Measurements from ENCODE around the gene CADPS2.
"Not testable (repeated sequence)": the region's sequence is repeated elsewhere in the genome, so short reads cannot be mapped to it uniquely, and the experiment has no call there.

The CADPS2 gene

GRCh38 chr7:122679813-122680212 is 206.4 kb downstream of the CADPS2 start:
- TF ChIP-seq CTCF (IDR thresholded peaks at IDR 0.05; ENCODE audit: low read length, missing control alignments) = no peak
- no peak overlapping the region for H3K4me3 ChIP-seq (replicated peaks; ENCODE audit: low read depth, low read length)
- no peak for DNase-seq (ENCODE audit: low read depth)

- DNase-seq (ENCODE audit: low read depth); H3K4me3 ChIP-seq (replicated peaks; ENCODE audit: low read depth, low read length): not testable (repeated sequence)
These were observed 207.0 kb downstream of the CADPS2 start for GRCh38 chr7:122679269-122679709.

GRCh38 chr7:122677149-122677548 is 209.1 kb downstream of the CADPS2 start:
- DNase-seq (ENCODE audit: low read depth) = no peak
- no peak for TF ChIP-seq CTCF (IDR thresholded peaks at IDR 0.05; ENCODE audit: low read length, missing control alignments)
- H3K4me3 ChIP-seq (replicated peaks; ENCODE audit: low read depth, low read length) = no peak overlapping the region

- no peak overlapping the region for H3K4me3 ChIP-seq (replicated peaks; ENCODE audit: low read depth, low read length)
- DNase-seq (ENCODE audit: low read depth) = no peak
- TF ChIP-seq CTCF (IDR thresholded peaks at IDR 0.05; ENCODE audit: low read length, missing control alignments) = no peak
These were observed 209.8 kb downstream of the CADPS2 start for GRCh38 chr7:122676466-122676865.

- H3K4me3 ChIP-seq (replicated peaks; ENCODE audit: low read depth, low read length) = no peak overlapping the region
- no peak for TF ChIP-seq CTCF (IDR thresholded peaks at IDR 0.05; ENCODE audit: low read length, missing control alignments)
- DNase-seq (ENCODE audit: low read depth) = no peak
These were observed 210.6 kb downstream of the CADPS2 start for GRCh38 chr7:122675621-122676020.

- no peak overlapping the region for H3K4me3 ChIP-seq (replicated peaks; ENCODE audit: low read depth, low read length)
- peak; percentile 16 for DNase-seq (ENCODE audit: low read depth)
- no peak for TF ChIP-seq CTCF (IDR thresholded peaks at IDR 0.05; ENCODE audit: low read length, missing control alignments)
These were observed 211.2 kb downstream of the CADPS2 start for GRCh38 chr7:122675011-122675410.

- H3K4me3 ChIP-seq (replicated peaks; ENCODE audit: low read depth, low read length) = no peak overlapping the region
- peak; percentile 58 for DNase-seq (ENCODE audit: low read depth)
- no peak for TF ChIP-seq CTCF (IDR thresholded peaks at IDR 0.05; ENCODE audit: low read length, missing control alignments)
These were observed 211.8 kb downstream of the CADPS2 start for GRCh38 chr7:122674502-122674901.

Data from fibroblast of pulmonary artery (primary cell).